Keratinocyte (primary cell): ENCODE measurements around the gene DEPDC5.

Experiments used
- EZH2 ChIP-seq: IDR thresholded peaks from one replicate; pipeline ENCODE4 v1.6.1; 2012; ENCODE audit warnings: inconsistent platforms, mild to moderate bottlenecking, low read length, moderate library complexity
- TF ChIP-seq, protein P1 (sequence below), 3 experiments: IDR thresholded peaks in 1 of 3; conservative IDR thresholded peaks in 1 of 3; optimal IDR thresholded peaks in 1 of 3; 2 replicates in 2 of 3; 3 replicates in 1 of 3; pipeline versions ENCODE3 to v1.5.1; 2011; ENCODE audit warnings: low read length in 3 of 3, mild to moderate bottlenecking in 3 of 3, moderate library complexity in 2 of 3, control low read depth in 1 of 3, inconsistent platforms in 1 of 3; ENCODE audit not compliant: insufficient read depth in 2 of 3; ENCODE audit errors: extremely low read depth in 1 of 3

DNA sequence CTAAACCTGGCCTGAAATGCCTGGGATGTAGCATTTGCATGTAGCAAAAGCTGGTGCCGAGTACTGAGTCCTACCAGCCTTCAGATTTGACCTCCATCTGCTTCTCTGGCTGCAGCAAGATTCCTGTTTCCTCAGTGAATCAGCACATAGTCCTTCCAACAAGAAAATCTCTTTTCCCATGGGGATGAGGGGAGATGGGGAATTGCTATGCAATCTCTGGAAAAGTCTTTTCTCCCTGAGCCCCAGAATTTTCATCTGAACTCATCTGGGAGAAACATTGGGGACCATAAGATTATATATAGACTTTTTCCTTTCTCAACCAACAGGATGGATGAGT is 158.6 kb downstream of the DEPDC5 start:
- TF ChIP-seq, protein P1, sequence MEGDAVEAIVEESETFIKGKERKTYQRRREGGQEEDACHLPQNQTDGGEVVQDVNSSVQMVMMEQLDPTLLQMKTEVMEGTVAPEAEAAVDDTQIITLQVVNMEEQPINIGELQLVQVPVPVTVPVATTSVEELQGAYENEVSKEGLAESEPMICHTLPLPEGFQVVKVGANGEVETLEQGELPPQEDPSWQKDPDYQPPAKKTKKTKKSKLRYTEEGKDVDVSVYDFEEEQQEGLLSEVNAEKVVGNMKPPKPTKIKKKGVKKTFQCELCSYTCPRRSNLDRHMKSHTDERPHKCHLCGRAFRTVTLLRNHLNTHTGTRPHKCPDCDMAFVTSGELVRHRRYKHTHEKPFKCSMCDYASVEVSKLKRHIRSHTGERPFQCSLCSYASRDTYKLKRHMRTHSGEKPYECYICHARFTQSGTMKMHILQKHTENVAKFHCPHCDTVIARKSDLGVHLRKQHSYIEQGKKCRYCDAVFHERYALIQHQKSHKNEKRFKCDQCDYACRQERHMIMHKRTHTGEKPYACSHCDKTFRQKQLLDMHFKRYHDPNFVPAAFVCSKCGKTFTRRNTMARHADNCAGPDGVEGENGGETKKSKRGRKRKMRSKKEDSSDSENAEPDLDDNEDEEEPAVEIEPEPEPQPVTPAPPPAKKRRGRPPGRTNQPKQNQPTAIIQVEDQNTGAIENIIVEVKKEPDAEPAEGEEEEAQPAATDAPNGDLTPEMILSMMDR (optimal IDR thresholded peaks at IDR 0.05 in 1 of 3, IDR thresholded peaks at IDR 0.05 in 1 of 3, conservative IDR thresholded peaks at IDR 0.05 in 1 of 3; ENCODE audit: extremely low read depth in 1 of 3, insufficient read depth in 2 of 3, low read length in 3 of 3): no peak
- no peak for TF ChIP-seq EZH2
